Measurements from ENCODE around the gene ARHGAP10.

The ARHGAP10 gene

DNA sequence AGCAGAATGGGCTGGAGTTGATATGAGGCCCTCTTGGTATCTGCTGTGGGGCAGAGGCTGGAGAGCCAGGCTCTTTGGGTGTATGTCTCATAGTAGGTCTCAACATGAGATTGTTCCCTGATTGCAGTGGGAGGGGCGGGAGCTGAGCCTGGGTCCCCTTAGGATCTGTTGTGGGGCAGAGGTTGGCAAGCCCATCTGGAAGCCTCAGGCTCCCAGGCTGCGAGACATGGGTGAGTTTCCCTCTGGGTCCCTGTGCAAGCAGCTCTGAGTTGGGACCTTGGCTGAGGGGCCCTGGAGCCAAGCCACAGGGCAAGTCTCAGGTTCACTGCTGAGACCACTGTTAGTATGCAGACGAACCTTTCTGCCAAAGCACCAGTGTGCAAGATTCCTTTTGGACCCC lies 201.9 kb downstream of the ARHGAP10 start:
- TF ChIP-seq POLR2A (IDR thresholded peaks at IDR 0.05; ENCODE audit: low read length) = no peak
- no peak for TF ChIP-seq GATA1 (IDR thresholded peaks at IDR 0.05; ENCODE audit: low read depth, low read length)
- no peak for DNase-seq

DNA sequence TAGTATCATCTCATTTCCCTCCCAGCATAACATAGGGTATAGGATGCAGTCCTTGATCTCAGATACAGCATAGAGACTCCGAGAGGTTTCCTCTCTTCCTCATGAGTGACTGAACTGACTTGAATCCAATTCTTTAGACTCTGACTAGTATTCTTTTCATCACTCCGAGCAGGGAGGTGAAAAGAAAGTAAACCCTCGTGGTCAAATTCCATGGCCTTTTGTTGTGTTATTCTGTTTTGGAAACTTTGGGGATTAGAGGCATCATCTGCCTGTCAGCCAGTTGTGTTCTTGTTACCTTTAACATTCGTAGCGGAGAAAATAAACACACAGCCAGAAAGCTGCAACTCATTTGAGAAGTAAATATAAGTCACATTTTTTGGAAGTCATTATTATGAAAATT lies 206.6 kb downstream of the ARHGAP10 start:
- no peak for TF ChIP-seq POLR2A (IDR thresholded peaks at IDR 0.05; ENCODE audit: low read length)
- TF ChIP-seq GATA1 (IDR thresholded peaks at IDR 0.05; ENCODE audit: low read depth, low read length) = no peak
- DNase-seq = no peak

DNA sequence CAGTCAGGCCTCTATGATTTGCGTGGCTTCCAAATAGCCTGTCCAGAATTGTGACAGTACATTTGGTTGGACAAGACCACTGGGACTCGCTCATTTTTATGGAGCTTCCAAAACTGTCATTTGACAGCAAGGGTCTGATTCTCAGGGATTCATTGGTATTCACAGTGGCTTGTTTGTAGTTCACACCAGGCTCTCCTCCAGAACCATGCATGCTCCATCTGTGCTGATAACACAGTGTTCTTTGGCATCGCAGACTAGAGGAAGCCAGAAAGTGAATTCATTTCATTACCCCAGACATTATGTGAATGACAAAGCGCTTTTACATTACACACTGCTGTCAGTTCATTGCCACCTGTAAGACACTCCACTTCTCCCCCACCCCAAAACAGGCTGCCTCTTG lies 208.3 kb downstream of the ARHGAP10 start:
- DNase-seq = peak; percentile 1 to 5

GRCh38 chr4:147941373-147941772 lies 209.5 kb downstream of the ARHGAP10 start:
- peak in 1 of 2 experiments; percentile 1 for DNase-seq
- TF ChIP-seq POLR2A (IDR thresholded peaks at IDR 0.05; ENCODE audit: low read length) (no peak), GATA1 (IDR thresholded peaks at IDR 0.05; ENCODE audit: low read depth, low read length) (no peak)

More for the DNA sequence above, 208.3 kb downstream of the ARHGAP10 start:
- no peak for TF ChIP-seq POLR2A (IDR thresholded peaks at IDR 0.05; ENCODE audit: low read length)
- no peak for TF ChIP-seq GATA1 (IDR thresholded peaks at IDR 0.05; ENCODE audit: low read depth, low read length)

DNA sequence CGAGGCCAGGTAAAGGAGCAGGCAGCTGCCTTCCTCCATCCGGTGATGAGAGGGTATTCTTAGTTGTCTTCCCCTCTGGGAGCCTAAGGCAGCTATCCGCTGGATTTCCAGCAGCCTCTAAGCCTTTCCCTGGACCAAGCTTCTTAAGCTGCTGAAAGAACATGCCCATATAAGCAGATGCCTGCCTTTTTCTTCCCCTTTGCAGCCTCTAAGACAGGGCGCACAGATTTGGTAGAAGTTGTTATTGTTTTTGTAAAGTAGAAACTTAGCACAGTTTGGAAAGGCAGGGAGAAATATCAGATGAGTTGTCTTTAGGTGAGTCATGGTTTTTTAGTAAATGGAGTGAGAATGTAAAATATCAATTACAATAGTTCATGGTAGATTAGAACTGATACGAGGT lies 210.8 kb downstream of the ARHGAP10 start:
- no peak for DNase-seq
- TF ChIP-seq POLR2A (IDR thresholded peaks at IDR 0.05; ENCODE audit: low read length) (no peak), GATA1 (IDR thresholded peaks at IDR 0.05; ENCODE audit: low read depth, low read length) (no peak)

DNA sequence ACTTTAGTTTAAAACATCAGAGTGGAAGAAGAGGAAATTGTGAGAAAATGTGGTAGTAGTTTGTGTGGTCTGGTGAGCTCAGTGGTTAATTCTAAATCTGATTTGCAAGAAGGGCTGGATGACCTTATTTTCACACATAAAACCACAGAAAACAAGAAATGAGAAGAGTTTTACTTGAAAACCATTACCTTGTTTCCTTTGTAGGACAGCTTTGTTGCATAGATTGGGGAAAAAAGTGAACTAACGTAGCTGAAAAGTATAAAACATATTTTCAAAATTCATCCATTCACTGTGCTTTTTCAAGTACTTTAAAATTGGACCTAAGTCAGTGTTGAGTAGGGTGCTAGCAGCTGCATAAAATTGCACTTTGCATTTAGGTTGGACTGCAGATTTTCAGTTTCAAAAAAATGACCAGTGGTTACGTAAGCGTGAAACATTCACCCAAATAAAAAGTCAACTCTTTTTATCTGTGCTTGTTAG lies 211.3 kb downstream of the ARHGAP10 start:
- TF ChIP-seq GATA1 (IDR thresholded peaks at IDR 0.05; ENCODE audit: low read depth, low read length) = no peak
- TF ChIP-seq POLR2A (IDR thresholded peaks at IDR 0.05; ENCODE audit: low read length) = no peak

GRCh38 chr4:147944249-147944648 lies 212.4 kb downstream of the ARHGAP10 start:
- no peak for DNase-seq
- TF ChIP-seq GATA1 (IDR thresholded peaks at IDR 0.05; ENCODE audit: low read depth, low read length) (no peak), POLR2A (IDR thresholded peaks at IDR 0.05; ENCODE audit: low read length) (no peak)

More for the DNA sequence above, 211.3 kb downstream of the ARHGAP10 start:
- no peak for DNase-seq

- DNase-seq = no peak
- TF ChIP-seq POLR2A (IDR thresholded peaks at IDR 0.05; ENCODE audit: low read length) = no peak
- TF ChIP-seq GATA1 (IDR thresholded peaks at IDR 0.05; ENCODE audit: low read depth, low read length) = no peak
Observed at GRCh38 chr4:147944670-147945260, 212.9 kb downstream of the ARHGAP10 start.

DNA sequence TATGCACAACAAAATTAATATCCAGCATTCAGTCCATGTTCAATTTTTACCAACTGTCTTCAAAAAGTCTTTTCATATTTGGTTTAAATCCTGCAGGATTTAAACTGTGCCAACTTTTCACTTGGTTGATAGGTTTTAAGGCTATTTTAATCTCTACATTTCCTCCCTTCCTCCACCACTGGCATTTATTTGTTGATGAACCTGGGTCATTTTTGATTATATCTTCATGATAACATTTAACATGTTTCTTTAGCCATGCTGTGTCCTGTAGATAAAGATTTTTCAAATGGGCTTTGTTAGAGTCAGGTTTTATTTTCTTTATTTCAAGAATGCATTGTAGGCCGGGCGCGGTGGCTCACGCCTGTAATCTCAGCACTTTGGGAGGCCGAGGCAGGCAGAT lies 216.4 kb downstream of the ARHGAP10 start:
- DNase-seq = no peak
- TF ChIP-seq GATA1 (IDR thresholded peaks at IDR 0.05; ENCODE audit: low read depth, low read length) = no peak

DNA sequence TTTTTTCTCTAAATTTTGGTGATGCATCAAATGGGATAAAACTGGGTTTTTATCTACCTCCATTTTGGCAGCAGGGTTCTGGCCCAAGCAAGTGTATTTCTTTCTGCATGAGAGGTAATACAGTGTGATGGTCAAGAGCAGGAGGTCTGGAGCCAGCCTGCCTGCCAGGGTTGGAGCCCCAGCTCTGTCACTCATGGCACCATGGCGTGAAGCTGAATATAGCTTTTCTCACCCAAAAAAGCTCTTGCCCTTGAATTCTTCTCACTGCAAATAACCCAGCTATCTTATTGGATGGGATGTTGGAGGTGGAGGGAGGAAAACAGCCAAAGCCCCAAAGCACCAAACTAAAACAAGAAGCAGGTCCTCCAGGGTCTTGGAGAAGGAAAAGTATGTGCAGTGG lies 218.4 kb downstream of the ARHGAP10 start:
- no peak for DNase-seq
- no peak for TF ChIP-seq GATA1 (IDR thresholded peaks at IDR 0.05; ENCODE audit: low read depth, low read length)
- no peak for TF ChIP-seq POLR2A (IDR thresholded peaks at IDR 0.05; ENCODE audit: low read length)

GRCh38 chr4:147950841-147951240 lies 219.0 kb downstream of the ARHGAP10 start:
- TF ChIP-seq POLR2A (IDR thresholded peaks at IDR 0.05; ENCODE audit: low read length) (no peak), GATA1 (IDR thresholded peaks at IDR 0.05; ENCODE audit: low read depth, low read length) (no peak)
- peak in 1 of 2 experiments; percentile 1 for DNase-seq

GRCh38 chr4:147954850-147955249 lies 223.0 kb downstream of the ARHGAP10 start:
- DNase-seq = no peak
- no peak for TF ChIP-seq GATA1 (IDR thresholded peaks at IDR 0.05; ENCODE audit: low read depth, low read length)
- TF ChIP-seq POLR2A (IDR thresholded peaks at IDR 0.05; ENCODE audit: low read length) = no peak

DNA sequence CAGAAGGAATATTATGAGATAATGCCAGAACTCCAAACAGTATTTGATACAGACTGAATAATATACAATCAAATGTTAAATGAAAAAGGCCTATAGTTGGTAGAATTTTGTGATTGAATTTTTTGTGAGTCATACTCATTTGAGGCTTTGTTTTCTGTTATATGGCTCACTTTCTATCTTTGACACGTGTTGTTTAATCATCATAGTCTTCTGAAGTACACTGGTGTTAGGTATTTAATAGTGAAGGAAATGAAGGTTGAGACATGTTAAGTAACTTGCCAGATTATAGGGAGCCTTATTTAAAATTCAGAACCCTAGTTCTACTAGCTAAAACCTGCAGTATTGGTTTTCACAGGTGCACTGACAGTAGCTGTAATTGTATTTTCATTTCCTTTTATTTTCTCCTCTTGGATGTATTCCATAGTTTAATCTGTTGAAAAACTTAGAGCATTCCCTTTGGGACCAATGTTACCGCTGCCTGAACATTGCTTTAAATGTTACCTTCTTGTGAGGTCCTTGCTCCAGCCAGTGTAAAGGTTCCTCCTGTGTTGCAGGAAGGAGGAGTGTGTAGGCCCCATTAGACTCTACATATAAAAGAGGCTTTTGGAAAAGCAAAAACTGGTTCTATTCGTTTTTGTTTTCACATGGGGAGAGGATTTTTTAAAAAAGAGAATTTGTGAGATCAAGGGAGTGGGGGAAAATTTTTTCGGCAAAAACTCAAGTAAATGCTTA lies 224.1 kb downstream of the ARHGAP10 start:
- TF ChIP-seq GATA1 (IDR thresholded peaks at IDR 0.05; ENCODE audit: low read depth, low read length) (no peak), POLR2A (IDR thresholded peaks at IDR 0.05; ENCODE audit: low read length) (no peak)
- no peak for DNase-seq

- no peak for DNase-seq
- no peak for TF ChIP-seq GATA1 (IDR thresholded peaks at IDR 0.05; ENCODE audit: low read depth, low read length)
Observed at GRCh38 chr4:147957446-147957845, 225.6 kb downstream of the ARHGAP10 start.

GRCh38 chr4:147958057-147958456 lies 226.2 kb downstream of the ARHGAP10 start:
- TF ChIP-seq POLR2A (IDR thresholded peaks at IDR 0.05; ENCODE audit: low read length) = no peak
- TF ChIP-seq GATA1 (IDR thresholded peaks at IDR 0.05; ENCODE audit: low read depth, low read length) = no peak

More at GRCh38 chr4:147958057-147958456, 226.2 kb downstream of the ARHGAP10 start:
- DNase-seq = no peak

All from erythroblast (primary cell).